Measurements from ENCODE around the gene KRT26. TPM values are rescaled to one million over a fixed set of nuclear protein-coding genes. Genes with fewer than 3 reads are reported as not detected.

KRT26 gene
- total and polyA plus RNA-seq, 2 of the 13 experiments (the other 11 are each of a cell fraction or from before 2014, with no cell fraction given) = not detected

GRCh38 chr17:40803617-40804082, 31.6 kb upstream of the KRT26 start (continued):
- TF ChIP-seq ZNF704 (CRISPR knock-in tag; IDR thresholded peaks at IDR 0.05; ENCODE audit: borderline replicate concordance) (no peak), ZSCAN9 (CRISPR knock-in tag; IDR thresholded peaks at IDR 0.05; ENCODE audit: borderline replicate concordance) (peak; percentile 67; the same call in 1 of the 2 replicates), HNRNPUL1 (IDR thresholded peaks at IDR 0.05; ENCODE audit: low read depth, low read length) (no peak), SMARCC2 (IDR thresholded peaks at IDR 0.05) (no peak), SALL1 (CRISPR knock-in tag; IDR thresholded peaks at IDR 0.05) (peak; percentile 82; the same call in 1 of the 2 replicates), ZNF550 (CRISPR knock-in tag; IDR thresholded peaks at IDR 0.05; ENCODE audit: borderline replicate concordance) (no peak), MAX (IDR thresholded peaks at IDR 0.05) (peak; percentile 54; the same call in 1 of the 2 replicates), ASH2L (IDR thresholded peaks at IDR 0.05; ENCODE audit: insufficient read length, low read depth, low read length) (no peak), ZNF468 (CRISPR knock-in tag; IDR thresholded peaks at IDR 0.05) (no peak), MEF2D (CRISPR knock-in tag; IDR thresholded peaks at IDR 0.05) (no peak), MYC (CRISPR knock-in tag; IDR thresholded peaks at IDR 0.05; ENCODE audit: borderline replicate concordance) (peak; percentile 30; the same call in 1 of the 2 replicates), TAF15 (IDR thresholded peaks at IDR 0.05; ENCODE audit: low read depth, low read length, poor library complexity, severe bottlenecking) (no peak), THAP7 (CRISPR knock-in tag; IDR thresholded peaks at IDR 0.05) (no peak), HNF1B (CRISPR knock-in tag; IDR thresholded peaks at IDR 0.05) (peak; percentile 80), ZNF784 (CRISPR knock-in tag; IDR thresholded peaks at IDR 0.05; ENCODE audit: borderline replicate concordance) (no peak), ZNF766 (CRISPR knock-in tag; IDR thresholded peaks at IDR 0.05; ENCODE audit: borderline replicate concordance) (peak; percentile 81; the same call in 1 of the 2 replicates), ZNF441 (CRISPR knock-in tag; IDR thresholded peaks at IDR 0.05; ENCODE audit: borderline replicate concordance) (0 out of 2 replicates have a peak, but pooled peaks have one; percentile 31), TBP (CRISPR knock-in tag; IDR thresholded peaks at IDR 0.05) (no peak), KDM2A (CRISPR knock-in tag; IDR thresholded peaks at IDR 0.05; ENCODE audit: borderline replicate concordance, low read depth) (peak; percentile 92), KLF6 (CRISPR knock-in tag; IDR thresholded peaks at IDR 0.05) (0 out of 2 replicates have a peak, but pooled peaks have one; percentile 69), PAXIP1 (CRISPR knock-in tag; conservative IDR thresholded peaks at IDR 0.05) (0 out of 2 replicates have a peak, but pooled peaks have one; percentile 21)
